ENCODE results near the gene GLIPR1L1.

The GLIPR1L1 gene

DNA sequence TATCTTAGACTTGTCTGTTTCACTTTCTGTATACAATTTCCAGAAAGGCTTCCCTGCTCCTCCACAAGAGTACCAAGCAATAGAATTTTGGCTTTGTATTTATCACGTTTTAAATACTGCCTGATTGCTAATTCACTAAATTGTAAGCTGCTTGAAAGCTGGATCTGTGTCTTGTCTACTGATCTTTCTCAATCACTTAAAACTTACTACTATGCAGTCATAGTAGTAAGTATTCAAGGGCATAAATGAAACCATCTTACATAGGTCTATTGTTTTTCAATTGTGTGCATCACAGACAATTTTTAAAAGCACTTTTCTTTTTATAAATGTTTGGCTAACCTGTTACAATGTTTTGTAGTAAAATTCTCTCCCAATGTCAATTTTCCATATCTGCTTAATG, 55.2 kb downstream of the GLIPR1L1 start:
- Histone ChIP-seq H3K79me2 (ENCODE audit: insufficient read depth, low read length) (no peaks in the 10 kb centered on the region), H3K9me3 (ENCODE audit: insufficient read depth, low read length) (no peaks in the 10 kb centered on the region), H3K36me3 (ENCODE audit: low read length) (no peaks in the 10 kb centered on the region), H2AFZ (ENCODE audit: low read depth, low read length, severe bottlenecking) (no peak overlapping the region), H3K27ac (ENCODE audit: low read depth, low read length) (no peak overlapping the region), H3F3A (ENCODE audit: insufficient read depth) (peaks cover 10% of the 10 kb centered on the region; the same call in 1 of the 2 replicates), H3K9ac (ENCODE audit: low read length) (no peak overlapping the region), H3K9me2 (replicated peaks; ENCODE audit: insufficient read depth, low read length) (no peaks in the 10 kb centered on the region), H3K27me3 (ENCODE audit: low read length) (no peaks in the 10 kb centered on the region), H3K4me3 (ENCODE audit: insufficient read depth, low read length, poor library complexity, severe bottlenecking) (no peak overlapping the region), H4K20me1 (ENCODE audit: low read depth, low read length) (no peaks in the 10 kb centered on the region), H3K4me2 (ENCODE audit: low read depth, low read length, poor library complexity, severe bottlenecking) (peak overlapping the region; percentile 88)
- no peak for TF ChIP-seq EZH2phosphoT487 (conservative IDR thresholded peaks at IDR 0.05; ENCODE audit: low read length)
- TF ChIP-seq, protein P1, sequence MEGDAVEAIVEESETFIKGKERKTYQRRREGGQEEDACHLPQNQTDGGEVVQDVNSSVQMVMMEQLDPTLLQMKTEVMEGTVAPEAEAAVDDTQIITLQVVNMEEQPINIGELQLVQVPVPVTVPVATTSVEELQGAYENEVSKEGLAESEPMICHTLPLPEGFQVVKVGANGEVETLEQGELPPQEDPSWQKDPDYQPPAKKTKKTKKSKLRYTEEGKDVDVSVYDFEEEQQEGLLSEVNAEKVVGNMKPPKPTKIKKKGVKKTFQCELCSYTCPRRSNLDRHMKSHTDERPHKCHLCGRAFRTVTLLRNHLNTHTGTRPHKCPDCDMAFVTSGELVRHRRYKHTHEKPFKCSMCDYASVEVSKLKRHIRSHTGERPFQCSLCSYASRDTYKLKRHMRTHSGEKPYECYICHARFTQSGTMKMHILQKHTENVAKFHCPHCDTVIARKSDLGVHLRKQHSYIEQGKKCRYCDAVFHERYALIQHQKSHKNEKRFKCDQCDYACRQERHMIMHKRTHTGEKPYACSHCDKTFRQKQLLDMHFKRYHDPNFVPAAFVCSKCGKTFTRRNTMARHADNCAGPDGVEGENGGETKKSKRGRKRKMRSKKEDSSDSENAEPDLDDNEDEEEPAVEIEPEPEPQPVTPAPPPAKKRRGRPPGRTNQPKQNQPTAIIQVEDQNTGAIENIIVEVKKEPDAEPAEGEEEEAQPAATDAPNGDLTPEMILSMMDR (IDR thresholded peaks at IDR 0.05; ENCODE audit: insufficient read depth, low read length, poor library complexity, severe bottlenecking), result no peak

DNA sequence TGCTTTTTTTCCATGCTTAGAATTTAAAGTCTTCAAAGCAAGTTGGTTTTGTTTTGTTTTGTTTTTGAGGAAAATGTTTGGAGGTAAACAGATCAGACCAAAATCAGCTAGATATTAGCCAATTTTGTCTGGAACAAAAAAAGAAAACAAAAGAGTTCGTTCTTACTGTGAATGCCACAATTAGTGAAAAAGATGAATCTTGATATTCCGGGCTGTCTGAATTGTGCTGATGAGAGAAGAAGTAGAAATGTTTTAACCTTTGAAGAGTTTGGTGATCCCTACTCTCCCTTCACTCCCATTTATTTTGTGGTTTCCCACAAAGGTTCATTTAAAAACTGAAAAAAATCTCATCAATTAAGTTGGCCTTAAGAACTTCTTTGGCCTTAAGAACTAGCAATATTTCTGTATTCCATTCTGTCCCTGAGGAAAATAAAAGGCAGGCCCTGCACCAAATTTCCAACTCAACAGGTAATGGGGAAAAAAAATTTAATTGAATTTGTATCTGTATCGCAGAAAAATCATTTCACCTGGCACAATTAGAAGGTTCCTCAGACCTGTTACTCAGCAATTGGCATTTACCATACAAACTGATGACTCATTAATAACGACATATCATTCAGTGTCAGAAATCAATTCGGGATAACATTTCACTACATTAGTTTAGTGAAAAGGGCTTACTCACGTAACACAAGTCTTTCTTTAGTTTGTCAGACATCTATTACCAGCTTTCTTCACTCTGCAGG, 55.9 kb downstream of the GLIPR1L1 start:
- TF ChIP-seq EZH2phosphoT487 (conservative IDR thresholded peaks at IDR 0.05; ENCODE audit: low read length), result no peak
- TF ChIP-seq, protein P1 (IDR thresholded peaks at IDR 0.05; ENCODE audit: insufficient read depth, low read length, poor library complexity, severe bottlenecking), result no peak
- Histone ChIP-seq H2AFZ (ENCODE audit: low read depth, low read length, severe bottlenecking) (peak overlapping the region; percentile 96), H3K9ac (ENCODE audit: low read length) (peak overlapping the region; percentile 27), H3F3A (ENCODE audit: insufficient read depth) (peaks cover 10% of the 10 kb centered on the region; the same call in 1 of the 2 replicates), H3K36me3 (ENCODE audit: low read length) (no peaks in the 10 kb centered on the region), H3K4me3 (ENCODE audit: insufficient read depth, low read length, poor library complexity, severe bottlenecking) (peak overlapping the region; percentile 57), H3K79me2 (ENCODE audit: insufficient read depth, low read length) (no peaks in the 10 kb centered on the region), H3K27me3 (ENCODE audit: low read length) (no peaks in the 10 kb centered on the region), H3K9me2 (replicated peaks; ENCODE audit: insufficient read depth, low read length) (no peaks in the 10 kb centered on the region), H3K4me2 (ENCODE audit: low read depth, low read length, poor library complexity, severe bottlenecking) (peak overlapping the region; percentile 88), H4K20me1 (ENCODE audit: low read depth, low read length) (no peaks in the 10 kb centered on the region), H3K9me3 (ENCODE audit: insufficient read depth, low read length) (no peaks in the 10 kb centered on the region), H3K27ac (ENCODE audit: low read depth, low read length) (no peak overlapping the region)

DNA sequence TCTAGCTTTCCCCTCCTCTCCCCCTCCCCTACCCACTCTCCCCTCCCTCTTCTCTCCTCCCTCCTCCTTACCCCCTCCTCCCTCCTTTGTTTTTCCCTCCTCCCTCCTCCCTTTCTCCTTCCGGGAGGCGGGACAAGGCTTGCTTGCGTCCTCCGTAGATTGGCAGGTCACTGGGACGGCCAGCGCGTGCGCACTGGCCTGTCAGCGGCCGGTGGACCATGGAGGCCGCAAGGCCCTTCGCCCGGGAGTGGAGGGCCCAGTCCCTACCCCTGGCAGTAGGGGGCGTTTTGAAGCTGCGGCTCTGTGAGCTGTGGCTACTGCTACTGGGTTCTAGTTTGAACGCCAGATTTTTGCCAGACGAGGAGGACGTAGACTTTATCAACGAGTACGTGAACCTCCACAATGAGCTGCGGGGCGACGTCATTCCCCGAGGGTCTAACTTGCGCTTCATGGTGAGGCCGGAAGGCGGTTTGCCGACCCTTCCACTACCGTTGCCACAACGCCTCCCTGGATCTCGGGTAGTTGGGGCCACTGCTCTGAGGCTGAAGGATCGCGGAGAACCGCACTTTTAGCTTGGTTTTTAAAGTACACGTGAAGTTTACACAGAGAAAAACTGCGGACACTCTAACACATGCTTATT, 56.5 kb downstream of the GLIPR1L1 start, which contains the start of gene GLIPR1L2:
Gene GLIPR1L2, plus strand, starts transcription at position 191 of the 640 bp plus-strand sequence. Its CDS starts 28 bp downstream, at position 219.
- Histone ChIP-seq H3K79me2 (ENCODE audit: insufficient read depth, low read length) (no peaks in the 10 kb centered on the region), H3K36me3 (ENCODE audit: low read length) (no peaks in the 10 kb centered on the region), H4K20me1 (ENCODE audit: low read depth, low read length) (no peaks in the 10 kb centered on the region), H2AFZ (ENCODE audit: low read depth, low read length, severe bottlenecking) (peak within 1 kb of the TSS; percentile 96), H3K9ac (ENCODE audit: low read length) (peak within 1 kb of the TSS; percentile 61), H3K9me3 (ENCODE audit: insufficient read depth, low read length) (no peaks in the 10 kb centered on the region), H3F3A (ENCODE audit: insufficient read depth) (peaks cover 10% of the 10 kb centered on the region; the same call in 1 of the 2 replicates), H3K4me2 (ENCODE audit: low read depth, low read length, poor library complexity, severe bottlenecking) (peak within 1 kb of the TSS; percentile 88), H3K9me2 (replicated peaks; ENCODE audit: insufficient read depth, low read length) (no peaks in the 10 kb centered on the region), H3K27me3 (ENCODE audit: low read length) (no peaks in the 10 kb centered on the region), H3K4me3 (ENCODE audit: insufficient read depth, low read length, poor library complexity, severe bottlenecking) (peak within 1 kb of the TSS; percentile 57), H3K27ac (ENCODE audit: low read depth, low read length) (peak within 1 kb of the TSS; percentile 45)
- TF ChIP-seq, protein P1 (IDR thresholded peaks at IDR 0.05; ENCODE audit: insufficient read depth, low read length, poor library complexity, severe bottlenecking), result peak; percentile 83
- no peak for TF ChIP-seq EZH2phosphoT487 (conservative IDR thresholded peaks at IDR 0.05; ENCODE audit: low read length)
